BE2C (cell line): Measurements from ENCODE around the gene RAB7B.
A peak's percentile ranks its signal among the peaks of the same experiment; 100 is the strongest.

ENCODE experiments used
- DNase-seq: peaks from one replicate; pipeline ENCODE4 v3.0.0-alpha.2; 2020
- H3K27me3 ChIP-seq: fragments of 250-450 bp; sonication (Bioruptor Pico); 2 replicates; pipeline ENCODE4 v1.5.1; 2020; ENCODE audit warnings: mild to moderate bottlenecking
- H3K36me3 ChIP-seq: fragments of 250-450 bp; sonication (Bioruptor Pico); 2 replicates; pipeline ENCODE4 v1.5.1; 2020; ENCODE audit warnings: mild to moderate bottlenecking
- H3K4me1 ChIP-seq: fragments of 250-450 bp; sonication (Bioruptor Pico); 2 replicates; pipeline ENCODE4 v1.5.1; 2020
- H3K4me3 ChIP-seq: 2 replicates; pipeline ENCODE4 v1.5.1; 2011; ENCODE audit warnings: low read depth, low read length
- H3K9me3 ChIP-seq: fragments of 250-450 bp; sonication (Bioruptor Pico); 2 replicates; pipeline ENCODE4 v1.5.1; 2020
- TF ChIP-seq, protein P1 (sequence below): IDR thresholded peaks from 2 replicates; pipeline ENCODE4 v1.5.1; 2012; ENCODE audit warnings: mild to moderate bottlenecking, low read depth, low read length

RAB7B gene

DNA sequence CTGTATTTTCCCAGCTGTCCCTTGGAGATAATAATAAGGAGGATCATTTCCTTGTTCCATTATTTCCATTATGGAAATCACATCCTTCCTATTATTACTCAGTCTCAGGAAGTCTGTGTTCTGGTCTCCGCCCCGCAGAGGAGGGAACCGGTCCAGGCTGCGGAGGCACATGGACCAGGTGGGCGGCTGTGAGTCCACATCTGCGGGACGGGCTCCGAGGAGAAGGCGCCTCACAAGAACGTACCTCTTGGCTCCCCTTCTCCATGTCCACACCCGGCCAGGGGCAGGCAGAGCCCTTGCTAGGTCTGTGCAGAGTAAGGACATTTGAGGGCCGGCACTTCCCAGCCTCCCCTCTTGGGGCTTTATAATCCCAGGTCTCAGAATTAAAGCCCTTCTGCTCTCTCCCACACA is 14.6 kb downstream of the RAB7B start:
- TF ChIP-seq, protein P1, sequence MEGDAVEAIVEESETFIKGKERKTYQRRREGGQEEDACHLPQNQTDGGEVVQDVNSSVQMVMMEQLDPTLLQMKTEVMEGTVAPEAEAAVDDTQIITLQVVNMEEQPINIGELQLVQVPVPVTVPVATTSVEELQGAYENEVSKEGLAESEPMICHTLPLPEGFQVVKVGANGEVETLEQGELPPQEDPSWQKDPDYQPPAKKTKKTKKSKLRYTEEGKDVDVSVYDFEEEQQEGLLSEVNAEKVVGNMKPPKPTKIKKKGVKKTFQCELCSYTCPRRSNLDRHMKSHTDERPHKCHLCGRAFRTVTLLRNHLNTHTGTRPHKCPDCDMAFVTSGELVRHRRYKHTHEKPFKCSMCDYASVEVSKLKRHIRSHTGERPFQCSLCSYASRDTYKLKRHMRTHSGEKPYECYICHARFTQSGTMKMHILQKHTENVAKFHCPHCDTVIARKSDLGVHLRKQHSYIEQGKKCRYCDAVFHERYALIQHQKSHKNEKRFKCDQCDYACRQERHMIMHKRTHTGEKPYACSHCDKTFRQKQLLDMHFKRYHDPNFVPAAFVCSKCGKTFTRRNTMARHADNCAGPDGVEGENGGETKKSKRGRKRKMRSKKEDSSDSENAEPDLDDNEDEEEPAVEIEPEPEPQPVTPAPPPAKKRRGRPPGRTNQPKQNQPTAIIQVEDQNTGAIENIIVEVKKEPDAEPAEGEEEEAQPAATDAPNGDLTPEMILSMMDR: no peak
- H3K36me3 ChIP-seq: no peaks in the 10 kb centered on the region
- H3K4me1 ChIP-seq: no peaks in the 10 kb centered on the region
- H3K4me3 ChIP-seq: no peak overlapping the region
- no peaks in the 10 kb centered on the region for H3K9me3 ChIP-seq
- H3K27me3 ChIP-seq: peaks cover 23% of the 10 kb centered on the region
- DNase-seq: no peak

- Histone ChIP-seq H3K36me3 (no peaks in the 10 kb centered on the region), H3K27me3 (peaks cover 17% of the 10 kb centered on the region), H3K4me1 (no peaks in the 10 kb centered on the region), H3K4me3 (no peak overlapping the region), H3K9me3 (no peaks in the 10 kb centered on the region)
- TF ChIP-seq, protein P1: no peak
- DNase-seq: no peak
These were observed 16.3 kb downstream of the RAB7B start for GRCh38 chr1:205986861-205987260.

- TF ChIP-seq, protein P1: no peak
- no peaks in the 10 kb centered on the region for H3K9me3 ChIP-seq
- no peak overlapping the region for H3K4me3 ChIP-seq
- H3K27me3 ChIP-seq: peaks cover 13% of the 10 kb centered on the region
- no peaks in the 10 kb centered on the region for H3K4me1 ChIP-seq
- DNase-seq: no peak
- H3K36me3 ChIP-seq: no peaks in the 10 kb centered on the region
These were observed 16.9 kb downstream of the RAB7B start for GRCh38 chr1:205986292-205986691.

- TF ChIP-seq, protein P1: no peak
- H3K27me3 ChIP-seq: peaks cover 10% of the 10 kb centered on the region
- no peaks in the 10 kb centered on the region for H3K36me3 ChIP-seq
- no peaks in the 10 kb centered on the region for H3K9me3 ChIP-seq
- no peak overlapping the region for H3K4me3 ChIP-seq
- H3K4me1 ChIP-seq: no peaks in the 10 kb centered on the region
- DNase-seq: no peak
These were observed 17.7 kb downstream of the RAB7B start for GRCh38 chr1:205985330-205986005.

DNA sequence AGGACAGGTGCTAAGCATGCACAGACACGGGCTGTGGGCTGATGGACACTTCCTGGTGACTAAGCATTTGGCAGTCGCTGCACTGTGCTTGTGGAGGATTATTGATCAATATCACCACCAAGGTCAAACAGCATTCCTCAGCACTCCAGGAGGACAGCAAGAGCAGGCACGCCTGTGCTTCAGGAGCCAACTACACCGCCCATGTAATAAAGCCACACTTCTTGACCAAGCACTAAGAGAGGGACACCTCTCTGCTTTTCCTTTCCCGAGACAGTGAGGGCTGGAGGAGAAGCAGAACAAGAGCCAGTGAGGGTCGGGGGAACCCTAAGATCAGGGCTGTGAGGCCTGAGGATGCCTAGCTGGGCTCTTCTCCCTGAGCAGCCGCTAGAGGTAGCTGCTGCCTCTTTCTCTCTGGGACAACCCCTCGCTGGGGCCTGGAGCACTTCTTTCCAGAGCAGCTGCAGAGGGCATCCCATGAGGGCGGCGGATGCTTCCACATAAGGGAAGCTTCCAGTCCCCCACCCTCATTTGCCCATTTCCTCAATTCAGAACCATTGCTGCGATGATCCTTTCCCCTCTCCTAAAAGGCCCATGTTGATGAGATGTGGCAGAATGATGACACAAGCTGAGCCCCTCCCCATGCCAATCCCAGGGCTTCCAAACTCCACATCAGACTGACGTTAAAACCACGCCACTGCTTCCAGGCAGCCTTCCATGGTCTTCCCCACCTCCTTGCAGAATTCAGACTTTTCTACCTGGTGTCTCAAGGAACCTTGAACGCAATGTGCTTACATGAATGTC is 19.1 kb downstream of the RAB7B start:
- peak; percentile 61 for DNase-seq
- Histone ChIP-seq H3K27me3 (no peaks in the 10 kb centered on the region), H3K9me3 (no peaks in the 10 kb centered on the region), H3K4me3 (no peak overlapping the region), H3K4me1 (peaks cover 3% of the 10 kb centered on the region; the same call in 1 of the 2 replicates), H3K36me3 (no peaks in the 10 kb centered on the region)
- TF ChIP-seq, protein P1: peak; percentile 81

DNA sequence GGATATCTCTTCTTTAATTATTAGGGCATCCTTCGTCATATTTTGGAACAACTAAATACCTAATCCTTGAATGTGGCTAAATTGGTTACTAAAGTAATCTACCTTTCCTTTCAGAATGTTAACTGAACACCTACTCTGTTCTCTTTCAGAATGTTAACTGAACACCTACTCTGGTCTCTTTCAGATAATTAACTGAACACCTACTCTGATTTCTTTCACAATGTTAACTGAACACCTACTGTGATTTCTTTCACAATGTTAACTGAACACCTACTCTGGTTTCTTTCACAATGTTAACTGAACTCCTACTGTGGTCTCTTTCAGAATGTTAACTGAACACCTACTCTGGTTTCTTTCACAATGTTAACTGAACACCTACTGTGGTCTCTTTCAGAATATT is 21.9 kb downstream of the RAB7B start:
- no peaks in the 10 kb centered on the region for H3K9me3 ChIP-seq
- TF ChIP-seq, protein P1: no peak
- H3K27me3 ChIP-seq: no peaks in the 10 kb centered on the region
- no peaks in the 10 kb centered on the region for H3K36me3 ChIP-seq
- H3K4me1 ChIP-seq: peaks cover 10% of the 10 kb centered on the region
- H3K4me3 ChIP-seq: no peak overlapping the region
- no peak for DNase-seq
